Measurements from ENCODE around the gene HSPA12A. TPM values are rescaled to one million over a fixed set of nuclear protein-coding genes. Genes with fewer than 3 reads are reported as not detected.

HSPA12A gene
- total and polyA plus RNA-seq, 7 donors = 1.4 to 17.4 (median 12.3) TPM

GRCh38 chr10:116656044-116656443 is 86.3 kb downstream of the HSPA12A start:
- intact Hi-C loops (cut with DNase I) = no loop called here
- DNase-seq = no peak
- no peaks in the 10 kb centered on the region for H3K9me3 ChIP-seq

GRCh38 chr10:116655568-116655967 is 86.8 kb downstream of the HSPA12A start:
- no peaks in the 10 kb centered on the region for H3K4me1 ChIP-seq
- H3K4me3 ChIP-seq = no peak overlapping the region
- intact Hi-C loops (cut with DNase I) = no loop called here
- no peaks in the 10 kb centered on the region for H3K9me3 ChIP-seq
- TF ChIP-seq EP300 (IDR thresholded peaks at IDR 0.05) (no peak), POLR2AphosphoS5 (IDR thresholded peaks at IDR 0.05) (no peak), POLR2A (IDR thresholded peaks at IDR 0.05) (no peak), CTCF (IDR thresholded peaks at IDR 0.05) (no peak)
- no peaks in the 10 kb centered on the region for H3K36me3 ChIP-seq
- DNase-seq = no peak
- peaks cover 0 to 5% (median 0%) of the 10 kb centered on the region in 3 donors for H3K27me3 ChIP-seq
- WGBS, 2 donors = 95% methylated on average over 2 of the region's 2 CpGs
- H3K27ac ChIP-seq = no peak overlapping the region

More at GRCh38 chr10:116656044-116656443, 86.3 kb downstream of the HSPA12A start:
- Histone ChIP-seq H3K4me1 (no peaks in the 10 kb centered on the region), H3K27me3 (peaks cover 0 to 5% (median 0%) of the 10 kb centered on the region in 3 donors), H3K27ac (no peak overlapping the region), H3K4me3 (no peak overlapping the region), H3K36me3 (no peaks in the 10 kb centered on the region)
- WGBS, 2 donors = 89 to 94% methylated on average over 4 of the region's 4 CpGs
- TF ChIP-seq POLR2AphosphoS5 (IDR thresholded peaks at IDR 0.05) (no peak), EP300 (IDR thresholded peaks at IDR 0.05) (no peak), POLR2A (IDR thresholded peaks at IDR 0.05) (no peak), CTCF (IDR thresholded peaks at IDR 0.05) (no peak)

- peaks cover 0 to 5% (median 0%) of the 10 kb centered on the region in 3 donors for H3K27me3 ChIP-seq
- H3K9me3 ChIP-seq = no peaks in the 10 kb centered on the region
- H3K4me3 ChIP-seq = no peak overlapping the region
- intact Hi-C loops (cut with DNase I) = no loop called here
- H3K4me1 ChIP-seq = no peaks in the 10 kb centered on the region
- no peaks in the 10 kb centered on the region for H3K36me3 ChIP-seq
- WGBS, 2 donors = 71 to 81% methylated on average over 4 of the region's 4 CpGs
- no peak for DNase-seq
- no peak overlapping the region for H3K27ac ChIP-seq
- TF ChIP-seq CTCF (IDR thresholded peaks at IDR 0.05) (no peak), POLR2A (IDR thresholded peaks at IDR 0.05) (no peak), EP300 (IDR thresholded peaks at IDR 0.05) (no peak), POLR2AphosphoS5 (IDR thresholded peaks at IDR 0.05) (no peak)
Measured at GRCh38 chr10:116654816-116655215, 87.5 kb downstream of the HSPA12A start.

GRCh38 chr10:116653885-116654284 is 88.5 kb downstream of the HSPA12A start:
- Histone ChIP-seq H3K4me3 (no peak overlapping the region), H3K27ac (no peak overlapping the region), H3K27me3 (peaks cover 0 to 5% (median 0%) of the 10 kb centered on the region in 3 donors), H3K4me1 (no peaks in the 10 kb centered on the region), H3K36me3 (no peaks in the 10 kb centered on the region), H3K9me3 (no peaks in the 10 kb centered on the region)
- TF ChIP-seq CTCF (IDR thresholded peaks at IDR 0.05) (no peak), EP300 (IDR thresholded peaks at IDR 0.05) (no peak), POLR2A (IDR thresholded peaks at IDR 0.05) (no peak), POLR2AphosphoS5 (IDR thresholded peaks at IDR 0.05) (no peak)
- DNase-seq = no peak
- 90 to 91% methylated on average over 1 of the region's 1 CpG for WGBS, 2 donors
- intact Hi-C loops (cut with DNase I) = no loop called here

- intact Hi-C loops (cut with DNase I) = no loop called here
- no peak overlapping the region for H3K27ac ChIP-seq
- H3K4me1 ChIP-seq = no peaks in the 10 kb centered on the region
- no peaks in the 10 kb centered on the region for H3K9me3 ChIP-seq
- TF ChIP-seq EP300 (IDR thresholded peaks at IDR 0.05) (no peak), CTCF (IDR thresholded peaks at IDR 0.05) (no peak), POLR2AphosphoS5 (IDR thresholded peaks at IDR 0.05) (no peak), POLR2A (IDR thresholded peaks at IDR 0.05) (no peak)
- H3K27me3 ChIP-seq = no peaks in the 10 kb centered on the region
- no peak for DNase-seq
- 80 to 90% methylated on average over 8 of the region's 8 CpGs for WGBS, 2 donors
- no peak overlapping the region for H3K4me3 ChIP-seq
- H3K36me3 ChIP-seq = no peaks in the 10 kb centered on the region
Measured at GRCh38 chr10:116648903-116649302, 93.5 kb downstream of the HSPA12A start.

Measured in sigmoid colon (tissue), 7 donors.